Subcutaneous abdominal adipose tissue (tissue), 5 donors: Measurements from ENCODE around the gene WDR37.
"Not testable (repeated sequence)": the region's sequence is repeated elsewhere in the genome, so short reads cannot be mapped to it uniquely, and the experiment has no call there.

Source experiments
- H3K27ac ChIP-seq: one replicate; pipeline ENCODE4 v1.7.0; 2013; ENCODE audit warnings: low read depth, mild to moderate bottlenecking, inconsistent platforms, low read length, moderate library complexity
- H3K27me3 ChIP-seq, 5 donors: one replicate each; pipeline ENCODE4 v1.7.0; 2013; ENCODE audit warnings: low read length in 5 of 5, inconsistent platforms in 1 of 5; ENCODE audit not compliant: control insufficient read depth in 5 of 5, insufficient read depth in 4 of 5
- H3K36me3 ChIP-seq, 5 donors: one replicate each; pipeline ENCODE4 v1.7.0; 2013; ENCODE audit warnings: low read length in 5 of 5; ENCODE audit not compliant: control insufficient read depth in 5 of 5, insufficient read depth in 5 of 5
- H3K4me1 ChIP-seq, 5 donors: one replicate each; pipeline ENCODE4 v1.7.0; 2013; ENCODE audit warnings: low read length in 5 of 5, mild to moderate bottlenecking in 3 of 5, moderate library complexity in 1 of 5; ENCODE audit not compliant: control insufficient read depth in 5 of 5, insufficient read depth in 5 of 5
- H3K4me3 ChIP-seq, 5 donors: one replicate each; pipeline ENCODE4 v1.7.0; 2013; ENCODE audit warnings: low read length in 5 of 5, low read depth in 1 of 5
- H3K9ac ChIP-seq, 5 donors: one replicate each; pipeline ENCODE4 v1.7.0; 2013; ENCODE audit warnings: low read length in 5 of 5, mild to moderate bottlenecking in 4 of 5, moderate library complexity in 3 of 5
- H3K9me3 ChIP-seq, 5 donors: one replicate each; pipeline ENCODE4 v1.7.0; 2013; ENCODE audit warnings: low read length in 5 of 5; ENCODE audit not compliant: control insufficient read depth in 5 of 5
- donor health status: healthy.
- donor health status: healthy.
- donor health status: healthy.
- donor health status: healthy.
- donor health status: healthy.

Gene WDR37

GRCh38 chr10:1109795-1110673 is 53.8 kb downstream of the WDR37 start:
- Histone ChIP-seq H3K9ac (no peak overlapping the region), H3K9me3 (no peaks in the 10 kb centered on the region), H3K27me3 (no peaks in the 10 kb centered on the region), H3K4me1 (peaks cover 0 to 4% (median 0%) of the 10 kb centered on the region in 5 donors), H3K4me3 (no peak overlapping the region), H3K27ac (no peak overlapping the region), H3K36me3 (peaks cover 20 to 99% (median 72%) of the 10 kb centered on the region in 5 donors)

GRCh38 chr10:1110674-1111119 is 54.5 kb downstream of the WDR37 start:
- no peaks in the 10 kb centered on the region for H3K27me3 ChIP-seq
- no peak overlapping the region for H3K9ac ChIP-seq
- no peak overlapping the region for H3K4me3 ChIP-seq
- H3K36me3 ChIP-seq: peaks cover 18 to 98% (median 71%) of the 10 kb centered on the region in 5 donors
- H3K9me3 ChIP-seq: no peaks in the 10 kb centered on the region
- H3K4me1 ChIP-seq: peaks cover 0 to 4% (median 0%) of the 10 kb centered on the region in 5 donors
- no peak overlapping the region for H3K27ac ChIP-seq

- Histone ChIP-seq H3K9me3 (no peaks in the 10 kb centered on the region), H3K4me3 (no peak overlapping the region), H3K27ac (no peak overlapping the region), H3K9ac (no peak overlapping the region), H3K4me1 (peaks cover 0 to 4% (median 0%) of the 10 kb centered on the region in 5 donors), H3K27me3 (no peaks in the 10 kb centered on the region), H3K36me3 (peaks cover 12 to 95% (median 72%) of the 10 kb centered on the region in 5 donors)
Measured at GRCh38 chr10:1114315-1114714, 58.1 kb downstream of the WDR37 start.

- no peak overlapping the region for H3K27ac ChIP-seq
- no peak overlapping the region for H3K4me3 ChIP-seq
- no peaks in the 10 kb centered on the region for H3K27me3 ChIP-seq
- no peak overlapping the region for H3K9ac ChIP-seq
- peaks cover 12 to 95% (median 74%) of the 10 kb centered on the region in 5 donors for H3K36me3 ChIP-seq
- peaks cover 0 to 4% (median 0%) of the 10 kb centered on the region in 5 donors for H3K4me1 ChIP-seq
- H3K9me3 ChIP-seq: no peaks in the 10 kb centered on the region
Measured at GRCh38 chr10:1114719-1115606, 58.8 kb downstream of the WDR37 start.

GRCh38 chr10:1115607-1115955 is 59.4 kb downstream of the WDR37 start:
- H3K9ac ChIP-seq: no peak overlapping the region
- peaks cover 12 to 95% (median 76%) of the 10 kb centered on the region in 5 donors for H3K36me3 ChIP-seq
- no peak overlapping the region for H3K27ac ChIP-seq
- H3K4me3 ChIP-seq: no peak overlapping the region
- peaks cover 0 to 1% (median 0%) of the 10 kb centered on the region in 5 donors for H3K4me1 ChIP-seq
- no peaks in the 10 kb centered on the region for H3K9me3 ChIP-seq
- no peaks in the 10 kb centered on the region for H3K27me3 ChIP-seq

GRCh38 chr10:1116051-1116450 is 59.9 kb downstream of the WDR37 start:
- Histone ChIP-seq H3K9ac (no peak overlapping the region), H3K27me3 (no peaks in the 10 kb centered on the region), H3K36me3 (peaks cover 12 to 95% (median 76%) of the 10 kb centered on the region in 5 donors), H3K9me3 (no peaks in the 10 kb centered on the region), H3K4me3 (no peak overlapping the region), H3K4me1 (no peaks in the 10 kb centered on the region), H3K27ac (no peak overlapping the region)

GRCh38 chr10:1116696-1117280 is 60.6 kb downstream of the WDR37 start:
- Histone ChIP-seq H3K4me3 (no peak overlapping the region), H3K27me3 (no peaks in the 10 kb centered on the region), H3K9ac (no peak overlapping the region), H3K9me3 (no peaks in the 10 kb centered on the region), H3K36me3 (peaks cover 12 to 95% (median 83%) of the 10 kb centered on the region in 5 donors), H3K4me1 (no peaks in the 10 kb centered on the region), H3K27ac (no peak overlapping the region)

- Histone ChIP-seq H3K27me3 (no peaks in the 10 kb centered on the region), H3K36me3 (peaks cover 12 to 95% (median 83%) of the 10 kb centered on the region in 5 donors), H3K9me3 (no peaks in the 10 kb centered on the region), H3K4me1 (no peaks in the 10 kb centered on the region), H3K9ac (no peak overlapping the region), H3K27ac (no peak overlapping the region), H3K4me3 (no peak overlapping the region)
Measured at GRCh38 chr10:1117651-1118050, 61.5 kb downstream of the WDR37 start.

GRCh38 chr10:1118318-1118717 is 62.1 kb downstream of the WDR37 start:
- not testable (repeated sequence) for H3K4me3 ChIP-seq, H3K9me3 ChIP-seq, H3K27me3 ChIP-seq, H3K27ac ChIP-seq, H3K4me1 ChIP-seq, H3K9ac ChIP-seq
- peaks cover 7 to 88% (median 77%) of the 10 kb centered on the region in 5 donors for H3K36me3 ChIP-seq
